DMS114 treated with DMSO at 0.1 percent for 48 hours (cell line): ENCODE data around the gene CHKA.
A peak's percentile ranks its signal among the peaks of the same experiment; 100 is the strongest.

ENCODE experiments used
- DNase-seq: peaks from one replicate; lab custom pipeline; 2025; ENCODE audit not compliant: unreplicated experiment; lab: John Stamatoyannopoulos, UW

Gene CHKA

DNA sequence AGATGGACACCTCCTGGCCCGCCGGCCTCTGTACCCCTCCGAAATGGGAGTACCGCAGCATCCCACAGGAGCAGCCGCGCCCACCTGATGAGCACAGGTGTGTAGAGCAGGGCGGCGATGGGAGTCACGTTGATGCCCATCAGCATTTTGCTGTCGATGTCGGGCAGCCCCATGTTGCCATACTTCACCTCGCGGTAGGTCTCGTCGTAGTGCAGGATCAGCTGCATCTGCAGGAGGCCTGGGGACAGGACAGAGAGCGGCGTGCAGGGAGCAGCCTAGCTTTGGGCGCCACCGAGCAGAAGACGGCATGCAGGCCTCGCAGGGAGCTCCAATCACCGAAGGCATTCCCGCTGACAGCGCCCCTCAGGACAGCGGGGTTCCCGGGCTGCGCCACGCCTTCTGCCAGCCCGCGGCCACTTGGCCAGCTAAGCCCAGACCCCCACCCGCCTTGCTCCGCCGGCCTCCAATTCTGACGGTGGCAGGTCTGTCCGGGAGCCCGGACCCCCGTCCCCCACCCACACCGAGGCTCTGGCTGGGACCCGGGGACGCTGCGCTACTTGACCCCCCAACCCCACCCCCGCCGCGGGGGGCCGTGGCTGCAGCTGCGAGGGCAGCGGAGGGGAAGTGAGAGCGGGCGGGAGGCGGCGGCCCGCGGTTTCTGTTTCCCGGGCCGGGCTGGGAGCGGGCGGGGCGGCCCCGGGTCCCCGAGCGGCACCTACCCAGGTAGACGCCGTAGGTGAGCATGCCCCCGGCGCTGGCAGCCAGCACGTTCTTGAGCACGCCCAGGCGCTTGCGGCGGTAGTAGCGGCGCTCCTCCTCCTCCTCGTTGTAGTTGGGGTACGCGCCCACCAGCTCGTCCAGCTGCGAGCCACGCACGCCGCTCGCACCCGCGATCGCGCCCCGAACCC, 118.0 kb downstream of the CHKA start:
- DNase-seq, result peak; percentile 79
